Activated T-cell treated with anti-CD3 and anti-CD28 coated beads, Interleukin-2, amount 50 U/mL, for 1 hour (primary cell): ENCODE data around the gene ERN1.

Experiments
- DNase-seq: peaks from one replicate; pipeline ENCODE4 v3.0.0-alpha.2; 2020

The ERN1 gene

DNA sequence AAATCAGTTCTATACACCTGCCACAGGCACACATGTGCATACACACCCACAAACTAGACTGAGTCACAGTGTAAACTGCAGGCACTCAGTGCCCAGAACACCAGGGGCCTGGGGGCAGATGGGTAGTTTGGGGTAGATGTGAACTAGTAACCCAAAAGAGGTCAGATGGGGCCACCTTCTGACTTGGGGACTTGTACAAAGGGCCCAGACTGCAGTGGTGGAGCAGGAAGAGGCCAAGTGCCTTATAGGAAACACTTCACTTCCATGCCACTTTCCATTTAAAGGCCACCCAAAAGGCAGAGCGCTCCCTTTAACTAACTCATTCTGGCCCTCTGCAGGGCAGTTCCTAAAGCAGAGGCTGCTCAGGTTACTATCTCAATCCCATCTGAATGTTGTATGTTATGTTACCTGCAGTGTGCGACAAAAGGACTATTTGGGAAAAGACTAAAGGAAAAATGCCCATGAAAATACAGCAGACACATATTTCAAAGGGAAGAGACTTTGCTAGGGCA is 27.8 kb upstream of the ERN1 start:
- DNase-seq, result no peak

DNA sequence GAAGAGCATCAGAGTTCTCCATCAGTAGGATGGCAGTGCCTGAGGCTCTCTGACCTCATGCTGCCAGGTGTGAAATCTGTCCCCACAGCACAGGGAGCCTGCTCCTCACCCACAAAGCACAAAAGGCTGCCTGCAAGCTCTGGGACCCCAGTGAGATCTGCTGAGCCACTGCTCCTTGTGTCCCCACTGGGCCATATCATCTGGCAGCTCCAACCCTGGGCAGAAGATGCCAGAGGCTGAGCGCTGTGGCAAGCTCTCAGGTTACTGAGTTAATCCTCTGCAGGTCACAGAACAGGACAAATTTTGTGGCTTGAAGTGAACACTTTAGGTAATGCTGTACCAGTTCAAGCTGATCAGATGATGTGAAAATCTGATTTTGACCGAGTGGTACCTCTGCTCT is 26.7 kb upstream of the ERN1 start:
- DNase-seq, result no peak

DNA sequence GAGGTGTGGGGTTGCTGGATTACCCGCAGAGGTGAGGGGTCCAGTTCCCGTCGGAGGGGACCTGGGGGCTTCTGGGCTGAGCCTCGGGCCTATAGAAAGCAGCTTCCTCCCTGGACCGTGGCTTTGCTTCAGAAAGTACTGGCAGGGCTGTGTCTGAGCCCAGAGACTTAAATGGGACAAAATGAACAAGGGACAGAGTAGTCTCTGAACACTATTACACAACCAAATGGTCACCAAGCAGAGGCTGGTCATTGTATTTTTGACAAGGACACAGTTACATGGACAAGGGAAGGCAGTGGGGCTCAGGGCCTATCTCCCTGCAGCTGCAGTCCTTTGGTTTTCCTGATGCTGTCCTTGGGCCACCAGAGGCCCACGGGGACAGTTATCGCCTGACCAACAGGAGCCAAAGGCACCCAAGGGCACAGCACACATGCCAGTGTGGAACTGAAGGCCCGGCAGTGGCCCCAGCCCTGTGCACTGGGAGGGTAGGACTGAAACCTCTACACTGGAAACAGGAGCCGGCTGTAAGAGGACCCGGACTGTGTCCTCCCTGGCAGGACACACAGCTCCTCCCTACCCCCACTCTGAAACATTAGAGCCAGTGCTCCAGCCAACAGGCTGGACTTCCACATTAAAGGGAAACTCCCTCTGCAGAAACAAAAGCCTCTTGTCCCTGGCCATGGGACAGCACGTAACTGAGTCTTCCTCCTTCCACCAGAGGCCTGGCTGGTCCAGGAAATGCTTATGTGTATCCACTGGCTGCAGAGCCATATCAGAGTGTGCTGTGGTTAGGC is 26.0 kb upstream of the ERN1 start:
- DNase-seq, result no peak

DNA sequence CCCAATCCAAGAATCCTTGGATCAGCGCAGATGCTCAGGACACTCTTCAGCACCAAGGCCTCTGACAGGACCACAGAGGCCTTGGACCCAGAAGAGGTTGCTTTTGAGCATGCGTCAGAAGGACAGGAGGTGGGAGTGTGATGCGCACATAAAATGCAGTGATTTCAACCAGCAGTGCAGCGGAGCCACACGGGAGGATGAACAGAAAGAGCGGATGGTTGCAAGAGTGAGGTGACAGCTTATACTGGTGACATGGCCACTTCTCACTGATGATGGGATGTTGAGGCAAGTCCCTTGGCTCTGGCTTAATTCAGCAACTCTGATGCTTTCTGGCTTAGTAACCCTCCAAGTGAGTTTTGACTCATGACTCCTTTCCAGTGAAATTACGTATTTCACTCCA is 25.2 kb upstream of the ERN1 start:
- DNase-seq, result no peak

DNA sequence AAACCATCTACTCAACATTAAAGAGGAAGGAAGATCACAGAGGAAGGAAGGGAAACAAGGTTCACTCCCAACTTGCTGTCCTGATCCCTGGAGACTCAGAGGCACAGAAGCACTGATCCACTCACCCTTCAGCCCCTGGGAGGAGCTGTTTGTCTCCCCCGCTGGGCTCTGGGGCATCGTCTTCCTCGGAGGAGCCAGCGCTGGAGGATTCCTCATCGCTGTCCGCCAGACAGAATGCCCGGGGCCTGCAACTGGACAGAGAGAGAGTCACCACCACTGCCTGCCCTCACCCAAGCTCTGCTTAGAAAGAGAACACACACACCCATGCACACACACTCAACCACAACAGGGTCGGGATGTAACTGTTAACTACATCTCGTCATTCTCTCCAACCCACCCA is 24.8 kb upstream of the ERN1 start:
- DNase-seq, result no peak

DNA sequence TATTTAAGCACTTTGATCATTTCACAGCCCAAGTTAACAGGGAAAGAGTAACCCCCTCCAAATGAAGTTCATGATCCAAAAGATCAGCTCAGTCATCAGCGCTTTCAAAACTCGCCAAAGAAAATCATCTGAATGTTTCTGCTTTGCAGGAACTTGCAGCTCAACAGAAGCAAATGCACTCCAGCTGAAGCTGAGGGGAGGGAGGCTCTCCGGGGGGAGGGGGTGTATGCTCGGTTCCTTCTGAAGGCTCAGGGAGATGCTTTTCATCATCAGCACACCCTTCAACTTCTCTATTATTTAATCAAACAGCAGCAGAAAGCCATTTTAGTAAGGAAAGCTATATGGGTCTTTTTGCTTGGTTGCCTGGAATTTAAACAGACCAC is 24.4 kb upstream of the ERN1 start:
- DNase-seq, result no peak

DNA sequence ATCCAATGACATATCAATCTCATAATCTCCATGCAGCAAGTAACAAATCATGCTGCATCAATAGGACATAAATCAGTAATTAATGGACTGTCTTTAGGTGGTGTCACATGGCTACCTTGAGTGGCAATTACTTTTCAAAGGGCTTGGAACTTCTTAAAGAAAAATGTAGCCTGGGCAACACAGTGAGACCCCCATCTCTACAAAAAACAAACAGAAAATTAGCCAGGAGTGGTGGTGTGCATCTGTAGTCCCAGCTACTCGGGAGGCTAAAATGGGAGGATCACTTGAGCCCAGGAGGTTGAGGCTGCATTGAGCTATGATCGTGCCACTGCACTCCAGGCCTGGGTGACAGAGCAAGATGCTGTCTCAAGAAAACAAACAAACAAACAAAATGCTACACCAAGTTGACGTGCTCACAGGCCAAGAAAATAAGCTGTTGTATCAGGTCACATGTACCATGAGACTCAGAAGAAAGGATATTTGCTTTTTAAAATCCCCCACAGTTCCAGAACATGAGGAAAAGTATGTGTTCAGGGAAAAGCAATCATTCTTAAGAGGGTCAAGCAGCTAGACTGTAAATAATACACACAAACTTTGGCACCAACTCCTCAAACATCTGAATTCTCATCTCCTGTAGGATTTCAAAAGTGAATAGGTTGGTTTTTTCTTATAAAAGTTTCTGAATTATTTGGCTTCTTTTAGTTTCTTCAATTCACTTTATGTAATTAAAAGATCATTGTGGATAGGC is 23.8 kb upstream of the ERN1 start:
- DNase-seq, result no peak

DNA sequence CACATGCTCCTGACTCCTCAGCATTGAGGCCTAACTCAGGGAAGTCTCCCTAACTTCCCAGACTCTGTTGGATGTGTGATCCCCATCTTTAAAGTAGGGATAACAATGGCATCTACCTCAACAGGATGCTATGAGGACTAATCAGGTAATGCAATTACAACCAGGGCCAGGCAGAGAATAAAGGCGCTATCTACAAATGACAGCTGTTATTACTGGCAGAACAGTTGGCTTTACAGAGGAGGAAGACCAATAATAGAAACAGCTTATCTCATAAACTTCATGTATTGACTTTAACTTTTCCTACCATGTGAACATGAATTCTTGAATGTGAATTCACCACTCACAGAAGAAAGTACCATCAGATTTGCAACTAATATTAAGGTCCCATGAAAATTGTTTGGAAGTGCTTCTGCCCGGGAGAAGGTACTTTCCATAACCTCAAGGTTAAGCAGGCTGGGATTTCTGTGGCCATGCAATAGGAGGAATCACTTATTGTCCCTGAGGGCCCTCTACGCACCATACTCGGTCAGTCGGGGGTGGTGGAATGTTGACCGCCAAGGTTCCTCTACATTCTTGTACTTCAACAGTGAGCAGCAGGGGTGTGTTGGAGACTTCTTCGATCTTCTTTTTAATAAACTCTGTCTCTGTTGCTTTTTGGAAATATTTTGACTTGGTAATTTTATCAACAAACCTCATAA is 22.6 kb upstream of the ERN1 start:
- DNase-seq, result no peak

DNA sequence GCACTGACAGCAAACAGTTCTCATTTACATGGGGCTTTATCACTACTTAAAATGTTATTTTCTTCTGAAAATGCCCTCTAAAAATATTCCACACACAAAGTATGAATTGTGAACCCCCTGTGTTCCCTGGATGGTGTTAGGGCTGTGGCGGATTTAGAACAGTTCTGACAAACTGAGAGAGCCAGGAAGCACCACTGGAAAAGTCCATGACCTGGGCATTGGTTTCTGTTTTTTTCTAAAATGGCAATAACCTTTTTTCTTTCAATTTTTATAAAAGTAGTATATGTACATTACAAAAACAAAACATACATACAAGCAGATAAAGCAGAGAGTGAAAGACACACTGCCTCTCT is 21.0 kb upstream of the ERN1 start:
- no peak for DNase-seq

DNA sequence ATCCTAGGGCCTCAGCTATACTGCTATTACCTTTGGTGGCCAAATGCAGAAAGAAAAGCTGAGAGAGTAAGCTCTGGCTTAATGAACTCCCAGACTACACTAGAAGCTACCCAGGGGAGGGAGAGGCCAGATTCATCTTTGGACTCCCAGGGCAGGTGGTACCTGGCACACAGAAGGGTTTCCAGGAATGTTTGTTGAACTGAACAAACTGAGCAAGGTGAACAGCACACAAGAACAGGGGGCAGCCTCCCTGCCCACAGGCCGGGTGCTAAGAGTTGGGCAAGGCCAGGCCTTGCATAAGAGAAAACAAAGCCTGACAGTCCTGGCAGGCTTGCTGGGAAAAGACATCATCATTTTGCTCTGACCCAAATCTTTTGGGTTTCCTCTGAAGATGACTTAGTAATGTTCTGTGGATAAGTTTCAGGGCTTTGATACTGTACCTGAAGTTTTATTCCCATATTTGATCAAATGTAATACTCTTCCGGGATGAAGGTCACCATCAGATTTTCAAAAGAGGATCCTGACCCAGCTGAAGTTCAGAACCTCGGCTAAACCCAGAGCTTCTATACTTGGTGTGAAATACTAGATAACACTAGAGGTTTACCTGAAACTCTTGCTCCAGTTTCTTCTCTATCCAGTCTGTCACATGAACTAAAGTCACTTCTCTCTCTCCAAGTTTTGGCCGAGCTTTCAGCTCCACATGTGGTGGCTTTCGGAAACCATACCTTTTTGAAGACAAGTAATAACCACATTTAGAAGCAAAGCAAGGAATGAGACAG is 20.5 kb upstream of the ERN1 start:
- DNase-seq, result no peak

DNA sequence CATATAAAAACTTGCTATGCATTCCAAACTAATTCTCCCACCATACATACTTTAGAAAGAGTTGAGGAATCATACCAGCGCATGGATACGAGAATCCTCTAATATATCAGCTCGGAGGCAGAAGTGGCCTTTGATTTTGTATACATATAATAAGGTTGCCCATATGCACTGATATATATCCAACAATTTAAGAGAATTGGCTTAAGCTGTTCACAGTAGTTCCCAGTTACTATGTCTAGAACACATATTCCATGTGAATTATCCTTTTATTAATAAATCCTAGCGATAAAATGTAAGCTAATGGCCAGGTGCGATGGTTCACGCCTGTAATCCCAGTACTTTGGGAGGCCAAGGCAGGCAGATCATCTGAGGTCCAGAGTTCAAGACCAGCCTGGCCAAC is 19.3 kb upstream of the ERN1 start:
- DNase-seq, result no peak

DNA sequence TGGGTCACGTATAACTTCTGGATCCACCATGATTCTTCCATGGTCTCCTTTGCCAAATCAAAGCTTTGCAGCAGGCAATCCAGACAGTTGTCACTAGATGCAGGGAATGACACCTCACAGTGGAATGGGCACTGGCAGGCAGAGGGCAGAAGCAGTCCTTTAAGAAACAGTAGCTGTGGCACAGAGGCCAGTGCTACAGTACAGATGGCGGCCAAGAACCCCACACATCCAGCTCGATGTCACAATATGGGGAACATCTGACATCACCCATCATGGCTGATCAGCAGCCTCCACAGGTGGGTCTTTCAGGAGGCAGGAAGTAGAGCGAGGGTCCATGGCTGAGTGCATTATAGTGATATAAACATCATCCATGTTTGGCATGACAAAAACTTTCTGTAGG is 18.8 kb upstream of the ERN1 start:
- DNase-seq, result no peak

DNA sequence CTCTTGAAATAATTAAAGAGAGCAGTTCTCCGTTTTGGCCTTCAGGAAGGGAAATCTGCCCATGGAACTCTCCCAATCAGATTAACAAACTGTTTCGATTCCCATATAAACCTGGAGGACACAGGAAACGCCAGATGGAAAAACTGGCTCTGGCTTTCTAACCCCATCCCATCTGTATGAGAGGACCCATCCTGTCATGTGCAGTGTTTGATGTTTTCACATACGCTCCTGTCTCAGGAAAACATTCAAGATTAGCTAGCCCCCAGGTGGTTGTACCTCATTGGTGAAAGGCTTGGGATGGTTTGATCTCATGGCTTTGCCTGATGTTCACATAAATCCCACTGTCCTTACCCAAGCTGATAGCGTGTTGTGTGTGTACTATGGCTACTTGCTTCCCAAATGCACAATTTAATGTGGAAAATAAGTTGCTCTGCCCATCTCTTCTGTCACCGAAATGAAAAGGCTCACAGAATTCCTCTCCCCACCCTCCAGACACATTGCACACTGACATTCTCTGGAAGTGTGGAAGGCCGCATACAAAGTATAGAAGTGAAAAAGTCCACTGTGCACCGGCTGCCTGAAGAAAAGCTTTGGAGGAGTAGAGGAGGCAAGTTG is 18.2 kb upstream of the ERN1 start:
- DNase-seq, result no peak

DNA sequence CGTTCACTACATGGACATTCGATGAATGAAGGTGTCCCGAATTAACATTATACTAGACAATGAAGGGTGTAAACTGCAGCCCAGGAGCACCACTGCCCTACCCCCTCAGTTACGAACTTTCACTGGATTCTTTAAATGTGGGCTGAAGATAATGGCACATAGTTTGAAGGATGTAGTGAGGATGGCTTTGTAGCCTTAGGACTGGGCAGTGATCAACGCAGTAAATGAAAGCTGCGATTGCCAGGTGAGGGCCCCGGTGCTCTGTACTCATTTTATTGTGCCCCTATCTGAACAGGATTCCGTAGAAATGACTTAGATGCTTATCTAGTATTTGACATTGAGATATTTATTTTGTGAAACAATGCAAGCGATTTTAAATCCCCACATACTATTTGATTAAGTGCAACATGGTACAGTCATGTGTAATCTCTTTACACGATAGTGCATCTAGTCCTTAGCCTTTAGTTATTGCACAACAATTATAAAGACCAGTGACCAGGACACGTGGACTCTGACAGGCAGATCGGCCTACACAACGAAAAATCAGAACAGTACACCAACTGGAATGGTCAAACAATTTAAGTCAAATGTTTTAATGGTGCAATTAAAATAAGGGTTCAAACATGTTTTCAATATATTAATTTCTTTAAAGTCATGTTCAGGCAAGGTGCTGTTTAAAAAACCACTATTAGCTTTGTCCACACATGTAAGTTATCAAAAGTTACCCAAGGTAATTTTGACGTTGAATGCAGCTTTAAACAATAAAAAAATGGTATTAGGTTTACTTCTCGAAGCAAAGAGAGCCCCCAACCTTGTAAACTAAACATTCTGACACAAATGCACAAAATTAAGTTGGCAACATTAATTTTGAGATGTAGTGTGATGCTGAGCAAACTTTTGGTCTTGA is 17.4 kb upstream of the ERN1 start:
- no peak for DNase-seq

DNA sequence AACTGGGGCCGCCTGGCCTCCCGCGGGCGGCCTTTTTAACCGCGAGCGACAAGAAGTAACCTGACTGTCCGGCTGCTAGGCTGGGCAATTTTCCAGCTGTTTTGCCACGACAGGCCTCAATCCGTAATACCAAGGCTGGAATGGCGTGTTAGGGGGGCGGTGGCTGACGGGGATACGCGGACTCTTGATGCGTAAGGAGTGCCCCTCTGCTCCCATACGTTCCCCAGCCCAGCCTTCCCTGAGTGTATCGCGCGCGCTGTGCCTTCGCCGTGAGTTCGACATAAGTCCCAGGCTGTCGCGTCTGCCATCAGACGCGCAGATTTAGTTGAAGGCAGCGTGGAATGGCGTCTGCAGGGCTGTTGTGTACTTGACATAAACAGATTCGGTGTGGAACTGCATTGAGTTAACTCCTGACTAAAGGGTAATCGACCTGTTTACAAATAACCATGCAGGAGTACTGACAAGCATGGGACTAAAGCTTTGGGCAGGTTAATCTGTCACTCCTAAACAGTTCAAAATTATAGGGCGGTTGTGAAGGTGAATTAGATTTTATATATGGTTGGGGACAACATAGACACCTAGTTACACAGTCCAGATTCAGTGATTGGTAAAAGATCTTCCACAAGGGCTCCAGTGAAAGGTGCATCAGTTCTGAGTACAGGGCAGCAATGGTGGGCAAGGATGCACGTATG is 16.6 kb upstream of the ERN1 start:
- DNase-seq, result no peak

DNA sequence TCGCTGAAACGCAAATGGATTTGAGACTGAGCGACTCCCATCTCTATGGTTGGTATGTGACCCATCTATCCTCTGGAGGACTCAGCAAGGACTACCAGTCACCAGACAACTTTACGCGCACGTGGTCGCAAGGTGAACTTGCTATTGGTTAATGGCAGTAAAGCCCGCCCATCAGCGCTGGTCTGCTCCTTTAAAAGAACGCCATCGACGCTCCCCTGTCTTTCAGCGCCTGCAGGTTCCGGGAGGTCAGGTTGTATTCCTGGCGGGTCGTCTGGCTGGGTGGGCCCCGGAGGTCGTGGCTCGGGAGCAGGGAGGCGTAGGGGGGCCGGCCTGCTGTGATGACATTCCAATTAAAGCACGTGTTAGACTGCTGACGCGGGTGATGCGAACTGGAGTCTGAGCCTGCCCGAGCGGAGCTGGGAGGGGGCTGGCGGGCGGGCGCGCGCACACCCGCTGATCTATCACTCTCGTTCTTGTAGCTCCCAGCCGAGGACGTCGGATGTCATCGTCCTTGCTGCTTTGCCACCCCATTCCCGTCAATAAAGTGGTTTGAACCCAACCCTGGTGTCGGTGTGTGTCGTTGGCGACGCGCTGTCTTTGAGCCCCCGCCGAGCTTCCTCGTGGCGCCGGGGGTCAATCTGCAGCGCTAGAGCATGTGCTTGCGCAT is 15.9 kb upstream of the ERN1 start:
- peak; percentile 92 for DNase-seq

DNA sequence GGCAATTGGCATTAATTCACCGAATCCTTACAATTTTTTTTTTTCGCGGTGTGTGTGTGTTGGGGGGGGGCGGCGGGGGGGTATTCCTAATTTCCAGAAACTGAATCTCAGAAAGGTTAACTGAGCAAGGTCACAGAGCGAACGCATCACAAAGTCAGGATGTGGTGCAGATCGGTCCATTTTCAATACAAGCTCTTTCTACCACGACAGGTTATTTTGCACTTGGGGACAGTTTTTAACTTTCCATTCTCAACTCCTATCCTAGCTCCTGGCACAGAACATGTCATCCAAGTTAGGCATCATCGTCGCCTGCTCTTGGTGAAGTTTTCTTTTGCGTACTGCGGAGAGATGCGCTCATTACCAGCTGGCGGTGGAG is 15.4 kb upstream of the ERN1 start:
- no peak for DNase-seq

DNA sequence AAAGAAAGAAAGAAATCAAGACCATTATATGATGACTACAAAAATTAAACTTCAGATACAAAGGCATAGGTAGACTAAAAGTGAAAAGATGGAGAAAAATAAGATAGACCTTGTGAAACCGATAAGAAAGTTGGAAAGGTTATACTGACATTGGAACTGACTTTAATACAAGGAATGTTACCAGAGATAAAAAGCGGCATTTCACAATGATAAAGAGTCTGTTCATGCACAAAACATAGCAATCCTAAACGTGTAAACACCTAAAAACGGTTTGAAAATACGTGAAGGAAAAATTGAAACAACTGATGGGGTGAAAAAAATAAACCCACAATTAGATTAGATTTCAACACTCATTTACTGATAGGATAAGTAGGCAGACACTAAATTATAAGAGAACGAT is 9.6 kb upstream of the ERN1 start:
- no peak for DNase-seq

DNA sequence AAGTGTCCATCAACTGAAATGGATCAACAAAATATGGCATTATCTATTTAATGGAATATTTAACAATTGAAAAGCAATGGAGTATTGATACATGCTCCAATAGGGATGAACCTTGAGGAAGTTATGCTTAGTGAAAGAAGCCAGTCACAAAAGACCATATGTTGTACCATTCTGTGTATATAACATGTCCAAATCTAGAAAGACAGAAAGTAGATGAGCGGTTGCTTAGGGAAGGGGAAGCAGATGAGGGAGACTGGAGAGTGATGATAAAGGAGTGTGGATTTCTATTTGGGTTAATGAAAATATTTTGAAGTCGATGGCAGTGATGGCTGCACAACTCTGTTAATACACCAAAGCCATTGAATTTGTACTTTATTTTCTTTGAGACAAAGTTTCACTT is 8.5 kb upstream of the ERN1 start:
- DNase-seq, result no peak

DNA sequence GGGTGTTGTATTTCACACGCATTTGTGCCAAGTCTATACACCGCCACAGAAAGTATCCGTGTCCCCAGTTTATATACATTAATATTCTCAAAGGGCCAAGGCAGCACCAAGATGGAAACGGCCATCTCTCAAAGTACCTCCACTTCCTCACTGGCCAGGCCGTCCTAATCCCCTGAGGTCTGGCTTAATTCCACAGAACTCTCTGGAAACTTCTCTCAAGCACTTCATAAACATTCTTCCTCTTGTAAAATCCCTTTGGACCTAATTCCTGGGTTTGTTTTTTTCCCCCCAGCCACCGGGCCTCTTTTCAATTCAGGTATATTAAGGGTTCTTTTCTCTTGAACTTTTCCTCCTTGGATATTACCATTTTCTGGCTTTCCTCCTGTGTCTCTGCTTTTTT is 5.1 kb upstream of the ERN1 start:
- DNase-seq, result no peak
